ENCODE data around the gene CDRT15.

CDRT15 gene

DNA sequence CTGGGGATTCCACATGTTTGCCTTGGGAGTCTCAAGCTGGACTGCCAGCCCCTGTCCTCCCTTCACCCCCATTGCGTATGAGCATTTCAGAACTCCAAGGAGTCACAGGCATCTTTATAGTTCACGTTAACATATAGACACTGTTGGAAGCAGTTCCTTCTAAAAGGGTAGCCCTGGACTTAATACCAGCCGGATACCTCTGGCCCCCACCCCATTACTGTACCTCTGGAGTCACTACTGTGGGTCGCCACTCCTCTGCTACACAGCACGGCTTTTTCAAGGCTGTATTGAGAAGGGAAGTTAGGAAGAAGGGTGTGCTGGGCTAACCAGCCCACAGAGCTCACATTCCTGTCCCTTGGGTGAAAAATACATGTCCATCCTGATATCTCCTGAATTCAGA, 28.9 kb downstream of the CDRT15 start:
- TF ChIP-seq, protein P1, sequence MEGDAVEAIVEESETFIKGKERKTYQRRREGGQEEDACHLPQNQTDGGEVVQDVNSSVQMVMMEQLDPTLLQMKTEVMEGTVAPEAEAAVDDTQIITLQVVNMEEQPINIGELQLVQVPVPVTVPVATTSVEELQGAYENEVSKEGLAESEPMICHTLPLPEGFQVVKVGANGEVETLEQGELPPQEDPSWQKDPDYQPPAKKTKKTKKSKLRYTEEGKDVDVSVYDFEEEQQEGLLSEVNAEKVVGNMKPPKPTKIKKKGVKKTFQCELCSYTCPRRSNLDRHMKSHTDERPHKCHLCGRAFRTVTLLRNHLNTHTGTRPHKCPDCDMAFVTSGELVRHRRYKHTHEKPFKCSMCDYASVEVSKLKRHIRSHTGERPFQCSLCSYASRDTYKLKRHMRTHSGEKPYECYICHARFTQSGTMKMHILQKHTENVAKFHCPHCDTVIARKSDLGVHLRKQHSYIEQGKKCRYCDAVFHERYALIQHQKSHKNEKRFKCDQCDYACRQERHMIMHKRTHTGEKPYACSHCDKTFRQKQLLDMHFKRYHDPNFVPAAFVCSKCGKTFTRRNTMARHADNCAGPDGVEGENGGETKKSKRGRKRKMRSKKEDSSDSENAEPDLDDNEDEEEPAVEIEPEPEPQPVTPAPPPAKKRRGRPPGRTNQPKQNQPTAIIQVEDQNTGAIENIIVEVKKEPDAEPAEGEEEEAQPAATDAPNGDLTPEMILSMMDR (IDR thresholded peaks at IDR 0.05; ENCODE audit: insufficient read depth, low read depth, low read length, missing control alignments), result no peak
- DNase-seq (ENCODE audit: low read depth), result no peak
- H3K4me3 ChIP-seq (ENCODE audit: low read length), result no peak overlapping the region

DNA sequence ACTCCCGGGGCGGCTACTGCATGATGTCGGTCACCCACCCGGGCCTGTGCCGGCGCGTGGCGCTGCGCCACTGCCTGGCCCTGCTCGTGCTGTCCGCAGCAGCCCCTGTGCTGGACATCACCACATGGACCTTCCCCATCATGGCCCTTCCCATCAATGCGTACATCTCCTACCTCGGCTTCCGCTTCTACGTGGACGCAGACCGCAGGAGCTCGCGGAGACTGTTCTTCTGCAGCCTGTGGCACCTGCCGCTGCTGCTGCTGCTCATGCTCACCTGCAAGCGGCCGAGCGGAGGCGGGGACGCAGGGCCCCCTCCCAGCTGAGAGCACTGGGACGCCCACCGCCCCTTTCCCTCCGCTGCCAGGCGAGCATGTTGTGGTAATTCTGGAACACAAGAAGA, 29.8 kb downstream of the CDRT15 start:
- no peak overlapping the region for H3K4me3 ChIP-seq (ENCODE audit: low read length)
- DNase-seq (ENCODE audit: low read depth), result no peak
- TF ChIP-seq, protein P1 (IDR thresholded peaks at IDR 0.05; ENCODE audit: insufficient read depth, low read depth, low read length, missing control alignments), result no peak

DNA sequence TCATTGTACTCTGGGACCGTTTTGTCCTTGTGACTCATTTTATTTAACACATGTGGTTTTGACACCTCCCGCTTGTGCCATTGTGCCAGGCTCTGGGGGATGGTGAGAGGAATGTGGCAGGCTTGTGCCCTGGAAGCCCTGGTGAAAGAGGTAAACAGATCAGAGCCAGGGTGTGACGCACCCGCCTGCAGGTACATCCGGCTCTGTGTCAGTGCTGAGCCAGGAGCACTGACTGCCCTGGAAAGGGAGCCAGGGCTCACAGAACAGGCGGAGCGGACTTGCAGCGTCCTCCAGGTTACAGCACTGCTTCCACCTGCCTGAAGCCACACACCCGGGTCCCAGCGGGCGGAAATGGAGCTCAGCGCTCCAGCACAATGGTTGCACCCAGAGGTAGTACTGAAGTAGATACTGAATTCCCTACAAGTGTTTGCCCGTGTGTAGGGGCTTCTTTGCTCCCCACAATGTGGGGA, 30.6 kb downstream of the CDRT15 start:
- DNase-seq (ENCODE audit: low read depth), result peak; percentile 96
- H3K4me3 ChIP-seq (ENCODE audit: low read length), result no peak overlapping the region
- TF ChIP-seq, protein P1 (IDR thresholded peaks at IDR 0.05; ENCODE audit: insufficient read depth, low read depth, low read length, missing control alignments), result no peak

DNA sequence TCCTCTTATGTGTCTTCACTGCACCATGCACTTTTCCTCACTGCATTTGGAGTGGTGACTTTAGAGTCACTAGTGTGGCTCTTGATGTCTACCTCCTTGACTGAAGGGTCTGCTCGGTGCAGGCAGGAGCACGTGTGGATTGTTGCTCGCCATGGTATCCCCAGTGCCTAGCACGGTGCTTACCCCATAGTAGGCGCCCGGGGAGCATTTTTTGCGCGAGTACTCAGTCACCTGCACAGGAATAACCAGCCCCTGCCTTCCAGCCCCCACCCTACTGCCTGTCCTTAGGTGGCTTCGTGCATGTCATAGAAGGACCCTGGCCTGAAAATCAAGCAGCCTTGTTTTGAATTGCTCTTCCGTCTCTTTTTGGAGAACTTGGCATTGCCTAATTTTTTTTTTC, 31.3 kb downstream of the CDRT15 start:
- H3K4me3 ChIP-seq (ENCODE audit: low read length), result no peak overlapping the region
- TF ChIP-seq, protein P1 (IDR thresholded peaks at IDR 0.05; ENCODE audit: insufficient read depth, low read depth, low read length, missing control alignments), result no peak
- DNase-seq (ENCODE audit: low read depth), result no peak

DNA sequence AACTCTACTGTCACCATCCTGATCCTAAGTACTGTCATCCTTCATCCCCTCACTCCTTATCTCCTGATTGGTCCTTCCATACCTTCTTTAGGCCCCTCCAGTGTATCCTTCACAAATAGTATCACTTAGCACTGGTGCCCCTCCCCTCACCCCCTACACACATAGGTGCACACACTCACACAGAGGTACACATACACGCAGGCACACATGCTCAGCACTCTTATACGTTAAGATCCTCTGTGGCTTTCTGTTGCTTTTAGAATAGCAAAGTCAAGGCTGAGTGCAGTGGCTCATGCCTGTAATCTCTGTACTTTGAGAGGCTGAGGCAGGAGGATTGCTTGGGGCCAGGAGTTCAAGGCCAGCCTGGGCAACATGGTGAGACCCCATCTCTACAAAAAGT, 32.1 kb downstream of the CDRT15 start:
- no peak for DNase-seq (ENCODE audit: low read depth)
- TF ChIP-seq, protein P1 (IDR thresholded peaks at IDR 0.05; ENCODE audit: insufficient read depth, low read depth, low read length, missing control alignments), result no peak
- no peak overlapping the region for H3K4me3 ChIP-seq (ENCODE audit: low read length)

DNA sequence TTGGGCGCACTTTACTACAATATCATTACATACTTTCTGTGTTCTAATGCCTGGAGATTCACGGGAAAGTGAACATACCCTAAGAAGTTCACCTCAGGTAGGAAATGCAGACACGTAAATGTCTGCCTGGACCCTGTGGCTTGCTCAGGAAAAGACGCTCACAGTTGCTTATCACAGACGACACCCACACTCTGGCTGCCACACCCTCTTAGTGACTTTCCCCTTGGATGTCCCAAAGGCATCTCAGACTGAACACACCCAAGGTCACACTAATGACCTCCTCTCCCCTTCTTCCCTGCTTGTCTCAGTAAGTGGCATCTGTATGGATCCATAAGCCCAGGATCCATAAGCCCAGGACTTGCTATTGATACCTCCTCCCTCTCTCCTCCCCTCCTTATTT, 32.6 kb downstream of the CDRT15 start:
- no peak for DNase-seq (ENCODE audit: low read depth)

DNA sequence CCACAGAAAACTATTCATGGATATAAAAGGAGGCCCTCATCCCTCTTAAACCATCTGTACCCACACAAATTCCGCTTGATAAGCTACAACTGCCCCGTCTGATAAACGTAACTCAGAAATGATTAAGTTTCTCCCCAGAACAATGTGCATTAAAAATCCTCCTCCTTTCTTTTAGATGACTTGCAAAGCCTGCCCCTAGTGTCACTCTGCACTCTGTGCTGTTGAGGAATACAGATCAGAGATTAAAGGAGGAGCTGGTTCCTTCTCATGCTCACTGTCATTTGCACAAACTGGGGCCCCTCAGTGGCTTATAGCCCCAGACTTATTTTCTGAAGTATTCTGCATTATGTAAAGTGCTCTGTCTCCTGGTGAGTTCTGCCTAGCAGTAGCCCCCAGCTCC, 33.3 kb downstream of the CDRT15 start:
- no peak for DNase-seq (ENCODE audit: low read depth)
- no peak overlapping the region for H3K4me3 ChIP-seq (ENCODE audit: low read length)
- TF ChIP-seq, protein P1 (IDR thresholded peaks at IDR 0.05; ENCODE audit: insufficient read depth, low read depth, low read length, missing control alignments), result peak; percentile 48

More for the DNA sequence above, 32.6 kb downstream of the CDRT15 start:
- TF ChIP-seq, protein P1 (IDR thresholded peaks at IDR 0.05; ENCODE audit: insufficient read depth, low read depth, low read length, missing control alignments), result no peak
- H3K4me3 ChIP-seq (ENCODE audit: low read length), result no peak overlapping the region

All from epithelial cell of esophagus (primary cell).